HG03066 (cell line): Measurements from ENCODE around the gene PCYT1A.
A peak's percentile ranks its signal among the peaks of the same experiment; 100 is the strongest.

ENCODE experiments used
- ATAC-seq: cut with Tn5 transposase; IDR thresholded peaks from one replicate; pipeline ENCODE4 v1.9.1; 2021; ENCODE audit warnings: low read depth; ENCODE audit not compliant: unreplicated experiment

Gene PCYT1A

DNA sequence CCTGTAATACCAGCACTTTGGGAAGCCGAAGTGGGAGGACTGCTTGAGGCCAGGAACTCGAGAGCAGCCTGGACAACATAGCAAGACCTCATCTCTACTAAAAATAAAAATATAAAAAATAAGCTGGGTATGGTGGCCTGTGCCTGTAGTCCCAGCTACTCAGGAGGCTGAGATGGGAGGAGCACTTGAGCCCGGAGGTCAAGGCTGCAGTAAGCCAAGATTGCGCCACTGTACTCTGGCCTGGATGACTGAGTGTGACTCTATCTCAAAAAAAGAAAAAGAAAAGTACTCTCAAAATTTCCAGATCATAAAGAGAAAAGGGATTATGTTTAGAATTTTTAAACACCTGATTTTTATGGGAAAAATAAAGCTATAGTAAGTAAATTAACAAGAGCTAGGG lies 47.1 kb downstream of the PCYT1A start:
- ATAC-seq: no peak

DNA sequence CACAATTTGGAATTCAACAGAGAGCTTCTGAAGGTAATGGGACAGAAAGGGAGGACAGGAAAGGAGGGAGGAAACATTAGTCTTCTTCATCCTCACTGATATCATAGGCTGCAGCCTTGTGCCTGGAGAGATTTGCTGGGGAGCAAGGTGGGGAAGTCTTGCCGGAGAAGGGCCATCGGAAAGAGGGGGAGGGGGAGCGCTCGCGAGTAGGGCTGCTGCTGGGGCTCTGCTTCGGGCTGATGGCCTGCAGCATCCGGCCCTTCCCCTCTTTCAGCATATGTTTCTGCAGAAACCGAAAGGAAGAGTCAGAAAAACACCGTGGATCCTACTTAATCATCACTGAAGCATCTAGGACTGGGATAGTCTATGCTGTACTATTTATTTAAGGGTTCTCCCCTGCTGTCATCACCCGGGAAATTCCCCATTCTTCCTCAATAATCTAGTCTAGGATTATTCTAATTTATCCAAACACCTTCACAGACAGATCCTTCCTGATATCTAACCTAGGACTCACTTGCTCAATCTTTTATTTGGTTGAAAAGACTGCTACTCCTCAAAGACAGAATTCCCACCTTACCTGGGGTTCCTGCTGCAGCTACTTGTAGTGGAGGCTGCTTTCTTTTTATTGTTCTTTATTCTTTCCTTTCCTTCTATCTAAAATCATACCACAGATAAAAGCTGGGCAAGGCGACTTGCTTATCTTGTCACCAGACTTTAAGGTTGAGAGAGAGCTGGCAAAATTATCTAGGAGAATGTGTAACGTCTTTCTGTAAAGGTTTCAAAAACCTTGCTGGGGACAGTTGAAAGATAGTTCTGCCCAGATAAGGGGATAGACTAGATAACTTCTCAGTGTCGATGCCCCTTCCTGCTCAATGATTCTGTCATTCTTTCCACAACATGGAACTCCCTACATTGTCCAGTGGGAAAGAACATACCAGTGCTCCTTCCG lies 48.6 kb downstream of the PCYT1A start:
- ATAC-seq: no peak

DNA sequence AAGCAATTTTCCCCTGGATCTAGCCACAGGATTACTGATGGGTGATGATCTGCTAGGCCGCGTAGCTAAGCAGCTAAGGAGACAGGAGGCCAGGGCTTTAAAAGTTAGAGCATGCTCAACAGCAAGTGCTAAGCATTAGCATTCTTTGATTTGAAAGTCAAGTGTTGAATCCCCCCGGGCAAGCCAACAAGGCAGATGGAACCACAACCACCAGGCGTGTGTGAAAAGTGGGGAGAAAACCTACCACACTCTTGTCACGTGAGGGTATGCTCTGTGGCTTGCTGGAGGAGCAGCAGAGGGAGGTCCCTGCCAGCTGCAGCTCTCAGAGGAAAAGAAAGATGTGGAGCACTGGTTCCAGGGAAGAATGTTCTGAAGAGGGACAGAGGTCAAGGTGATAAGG lies 50.3 kb downstream of the PCYT1A start:
- no peak for ATAC-seq

DNA sequence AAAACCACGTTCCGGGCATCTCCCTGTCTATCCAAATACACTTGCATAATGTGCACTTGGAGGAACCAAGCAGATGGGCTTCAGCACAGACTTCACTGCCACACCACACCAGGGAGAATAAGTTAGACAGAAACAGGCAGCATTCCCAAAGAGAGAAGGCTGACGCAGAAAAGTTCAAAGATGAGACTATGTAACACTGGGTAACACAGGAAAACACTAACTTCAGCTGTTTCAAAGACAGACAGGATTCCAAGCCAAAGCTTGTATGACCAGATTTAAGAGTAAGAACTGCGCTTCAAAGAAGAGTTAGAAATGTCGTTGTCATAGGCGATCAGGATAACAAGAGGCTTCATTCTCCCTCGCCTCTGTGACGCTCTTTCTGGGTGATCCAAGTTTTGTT lies 51.3 kb downstream of the PCYT1A start:
- ATAC-seq: no peak

DNA sequence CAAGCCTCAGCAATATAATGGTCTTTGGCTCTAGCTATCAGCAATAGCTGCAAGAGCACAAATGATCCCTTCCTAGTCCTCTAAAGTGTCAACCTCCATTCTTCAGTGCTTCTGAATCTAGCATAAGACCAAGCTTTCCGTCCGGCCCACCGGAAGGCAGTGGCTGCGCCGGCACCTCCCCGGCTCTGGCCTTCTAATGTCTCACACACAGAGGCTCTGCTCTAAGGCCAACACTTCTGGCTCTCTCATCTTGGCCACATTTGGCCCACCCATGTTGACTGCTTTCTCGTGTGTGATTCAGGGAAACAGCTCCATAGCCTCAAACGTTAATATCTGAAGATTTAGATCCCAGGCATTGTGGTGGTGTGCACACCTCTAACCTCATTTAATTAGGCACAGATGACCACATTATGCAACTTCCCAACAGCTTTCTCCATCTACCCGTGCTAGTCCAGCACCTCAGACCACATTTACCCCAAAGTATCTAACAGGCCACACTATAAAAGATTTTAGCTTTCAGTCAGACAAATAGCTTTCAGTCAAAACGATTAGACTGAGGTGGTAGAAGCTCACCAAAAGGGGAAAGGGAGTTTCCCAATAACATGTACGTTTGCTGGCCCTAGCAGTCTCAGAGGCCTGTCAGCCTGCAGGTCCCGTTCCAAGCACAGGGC lies 51.9 kb downstream of the PCYT1A start:
- no peak for ATAC-seq

DNA sequence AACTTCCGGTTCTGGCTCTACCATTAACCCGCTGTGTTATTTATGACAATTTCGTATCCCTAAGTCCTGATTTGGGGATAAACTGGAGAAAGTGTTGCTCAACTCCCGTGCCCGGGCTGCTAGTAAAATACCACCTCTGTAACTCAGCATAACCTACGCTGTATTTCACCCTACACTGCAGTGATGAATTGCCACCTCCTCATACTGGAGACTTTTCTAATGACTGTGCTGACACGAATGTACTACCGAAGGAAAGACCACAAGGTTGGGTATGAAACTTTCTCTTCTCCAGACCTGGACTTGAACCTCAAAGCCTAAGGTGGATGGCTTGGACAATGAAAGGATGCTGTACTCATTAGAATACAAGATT lies 54.7 kb downstream of the PCYT1A start:
- no peak for ATAC-seq

DNA sequence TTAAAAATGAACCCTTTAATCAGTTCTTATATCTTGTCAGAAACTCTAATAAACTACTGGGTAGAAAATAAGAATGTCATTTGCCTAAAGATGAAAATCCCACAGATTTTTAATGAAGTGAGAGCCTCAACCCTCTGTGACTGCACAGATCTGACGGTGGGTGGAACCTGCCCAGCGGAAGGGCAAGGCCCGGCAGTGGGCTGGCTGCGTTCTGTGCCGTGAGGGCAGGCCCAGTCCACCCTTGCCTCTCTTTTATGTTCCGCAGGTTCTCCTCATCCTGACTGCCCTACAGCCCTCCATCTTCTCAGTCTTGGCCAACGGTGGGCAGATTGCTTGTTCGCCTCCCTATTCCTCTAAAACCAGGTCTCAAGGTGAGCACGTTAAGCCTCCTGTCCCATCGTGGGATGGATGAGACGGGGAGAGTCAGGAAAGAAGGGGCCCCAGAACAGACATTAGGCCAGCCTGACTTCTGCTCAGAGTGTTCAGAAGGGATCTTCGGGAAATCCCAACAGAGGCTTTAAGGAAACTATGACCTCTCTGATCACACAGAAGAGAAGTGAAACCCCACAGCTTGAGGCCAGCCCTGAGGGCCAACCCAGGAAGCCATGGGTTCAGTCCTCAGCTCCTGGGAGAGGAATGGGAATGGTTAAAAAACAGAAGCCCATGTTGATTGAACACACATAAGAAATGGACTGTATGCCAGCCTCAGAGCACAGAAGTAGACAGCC lies 55.2 kb downstream of the PCYT1A start:
- ATAC-seq: no peak

DNA sequence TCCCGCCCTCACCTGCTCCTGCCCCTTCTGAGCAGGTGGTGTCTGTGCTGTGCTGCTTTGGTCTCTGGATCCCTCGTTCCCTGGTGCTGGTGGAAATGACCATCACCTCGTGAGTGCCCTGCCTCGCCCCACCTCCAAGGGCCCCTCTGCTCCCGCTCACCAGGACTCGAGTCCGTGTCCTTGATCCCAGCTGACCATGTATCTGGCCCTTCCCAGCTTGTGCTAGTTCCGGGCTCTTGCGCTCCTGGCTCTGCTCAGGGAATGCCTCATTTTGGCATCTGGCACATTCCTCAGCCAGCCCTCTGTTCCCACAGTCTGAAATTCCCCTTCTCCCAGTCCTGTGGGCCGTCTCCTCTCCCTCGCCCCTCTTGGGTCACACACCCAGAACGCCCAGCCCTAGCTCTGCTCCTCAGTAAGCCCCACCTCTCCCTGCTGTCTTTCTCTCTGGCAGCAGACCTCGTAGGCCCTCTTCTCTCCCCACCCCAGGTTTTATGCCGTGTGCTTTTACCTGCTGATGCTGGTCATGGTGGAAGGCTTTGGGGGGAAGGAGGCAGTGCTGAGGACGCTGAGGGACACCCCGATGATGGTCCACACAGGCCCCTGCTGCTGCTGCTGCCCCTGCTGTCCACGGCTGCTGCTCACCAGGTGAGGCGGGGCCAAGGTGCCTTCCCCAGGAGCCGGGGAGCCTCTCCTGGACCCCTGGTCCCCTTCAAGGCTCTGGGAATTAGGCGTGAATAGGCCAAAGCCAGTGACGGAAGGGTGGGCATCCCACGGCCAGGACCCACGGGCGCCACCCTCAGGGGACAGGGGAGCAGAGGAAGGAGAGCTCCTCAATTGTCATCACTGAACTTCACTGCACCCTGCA lies 59.7 kb downstream of the PCYT1A start:
- no peak for ATAC-seq

DNA sequence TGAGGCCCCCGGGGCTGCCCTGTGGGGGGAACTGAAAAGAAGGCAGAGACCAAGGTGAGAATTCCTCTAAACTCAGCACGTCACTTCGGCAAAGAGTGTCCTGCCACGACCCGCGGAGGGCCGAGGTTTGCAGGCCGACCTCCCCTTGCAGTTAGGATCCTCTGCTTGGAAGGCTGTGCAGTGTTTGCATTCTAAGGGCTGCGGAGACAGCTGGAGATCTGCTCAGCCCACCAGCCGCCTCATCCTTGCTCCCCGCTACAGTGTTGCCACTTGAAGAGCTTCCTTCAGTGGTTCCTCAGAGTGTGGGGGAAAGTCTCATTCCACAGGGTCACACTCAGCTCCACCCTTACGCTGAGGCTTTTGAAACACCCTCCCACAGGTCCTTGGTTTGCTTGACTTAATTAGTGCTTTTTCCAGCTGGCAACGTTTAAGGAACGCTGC lies 60.4 kb downstream of the PCYT1A start:
- ATAC-seq: no peak

DNA sequence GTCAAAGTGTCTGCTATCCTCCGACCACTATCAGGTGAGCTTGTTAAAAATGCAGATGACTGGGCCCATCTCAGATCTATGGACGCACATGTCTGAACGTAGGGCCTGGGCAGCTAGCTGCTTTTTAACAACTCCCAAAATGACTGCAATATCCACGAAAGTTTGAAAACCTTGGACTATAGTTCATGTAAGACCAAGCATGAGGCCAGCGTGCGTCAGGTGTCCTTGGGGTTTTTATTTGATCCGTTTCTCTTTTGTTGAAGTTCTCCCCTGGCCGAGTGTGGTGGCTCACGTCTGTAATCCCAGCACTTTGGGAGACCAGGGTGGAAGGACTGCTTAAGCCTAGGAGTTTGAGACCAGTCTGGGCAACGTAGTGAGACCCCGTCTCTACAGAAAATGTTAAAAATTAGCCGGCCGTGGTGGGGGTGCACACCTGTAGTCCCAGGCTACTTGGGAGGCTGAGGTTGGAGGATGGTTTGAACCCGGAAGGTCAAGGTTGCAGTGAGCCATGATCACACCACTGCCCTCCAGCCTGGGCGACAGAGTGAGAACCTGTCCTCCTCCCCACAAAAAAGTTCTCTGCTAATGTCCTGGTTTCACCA lies 61.7 kb downstream of the PCYT1A start:
- no peak for ATAC-seq

DNA sequence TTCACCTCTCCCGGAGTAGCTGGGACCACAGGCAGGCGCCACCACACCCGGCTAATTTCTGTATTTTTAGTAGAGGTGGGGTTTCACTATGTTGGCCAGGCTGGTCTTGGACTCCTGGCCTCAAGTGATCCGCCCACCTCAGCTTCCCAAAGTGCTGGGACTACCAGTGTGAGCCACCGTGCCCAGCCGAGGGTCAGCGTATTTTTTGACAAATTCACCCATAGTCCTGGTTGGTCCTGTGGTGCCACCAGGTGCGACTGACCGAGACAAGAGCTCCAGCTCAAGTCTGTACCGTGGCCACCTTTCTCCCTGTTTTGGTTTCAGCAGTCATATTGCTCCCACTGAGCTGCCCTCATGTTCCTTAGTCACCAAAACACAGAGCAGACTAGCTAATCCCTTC lies 62.4 kb downstream of the PCYT1A start:
- no peak for ATAC-seq

DNA sequence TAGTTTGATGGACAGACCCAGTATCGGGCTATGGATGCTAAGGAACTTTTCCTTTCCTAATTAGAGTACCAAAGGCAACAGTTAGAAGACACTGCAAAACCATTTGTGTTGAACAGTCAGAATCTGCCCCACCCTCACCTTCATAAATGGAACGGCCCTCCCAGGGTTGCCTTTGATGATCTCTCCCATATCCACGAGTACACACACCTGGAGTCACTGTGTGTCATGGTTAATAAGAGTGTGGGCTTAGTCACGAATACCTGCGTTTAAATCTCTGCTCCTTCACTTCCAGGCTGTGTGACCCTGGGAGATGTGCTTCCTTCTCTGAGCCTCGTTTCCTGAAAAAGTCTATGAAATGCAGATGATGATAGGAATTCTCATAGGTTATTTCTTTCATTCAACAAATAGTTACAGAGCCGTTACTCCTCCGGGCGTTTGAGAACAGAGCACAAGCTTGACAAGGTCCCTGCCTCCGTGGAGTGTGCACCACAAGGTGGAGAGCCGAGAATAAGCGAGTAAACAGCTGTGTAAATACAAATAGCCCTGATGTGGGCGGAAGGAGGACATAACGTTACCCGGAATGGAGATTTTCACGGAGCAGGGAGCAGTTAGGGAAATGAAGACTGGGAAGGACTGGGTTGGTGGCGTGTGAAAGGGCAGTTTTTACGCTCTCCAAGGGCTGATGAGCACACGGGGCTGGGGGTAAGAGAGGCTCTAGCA lies 64.5 kb downstream of the PCYT1A start:
- ATAC-seq: no peak

DNA sequence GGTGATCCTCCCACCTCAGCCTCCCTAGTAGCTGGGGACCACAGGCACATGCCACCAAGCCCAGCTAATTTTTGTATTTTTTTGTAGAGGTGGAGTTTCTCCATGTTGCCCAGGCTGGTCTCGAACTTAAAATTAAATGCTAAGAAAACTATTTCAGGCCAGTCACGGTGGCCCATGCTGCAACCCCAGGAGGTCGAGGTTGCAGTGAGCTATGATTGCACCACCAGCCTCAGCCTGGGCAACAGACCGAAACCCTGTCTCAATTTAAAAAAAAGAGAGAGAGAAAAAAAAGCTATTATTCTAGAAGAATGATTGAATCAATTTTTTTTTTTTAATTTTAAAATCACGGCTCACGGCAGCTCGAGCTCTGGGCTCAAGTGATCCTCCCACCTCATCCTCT lies 66.5 kb downstream of the PCYT1A start:
- no peak for ATAC-seq

DNA sequence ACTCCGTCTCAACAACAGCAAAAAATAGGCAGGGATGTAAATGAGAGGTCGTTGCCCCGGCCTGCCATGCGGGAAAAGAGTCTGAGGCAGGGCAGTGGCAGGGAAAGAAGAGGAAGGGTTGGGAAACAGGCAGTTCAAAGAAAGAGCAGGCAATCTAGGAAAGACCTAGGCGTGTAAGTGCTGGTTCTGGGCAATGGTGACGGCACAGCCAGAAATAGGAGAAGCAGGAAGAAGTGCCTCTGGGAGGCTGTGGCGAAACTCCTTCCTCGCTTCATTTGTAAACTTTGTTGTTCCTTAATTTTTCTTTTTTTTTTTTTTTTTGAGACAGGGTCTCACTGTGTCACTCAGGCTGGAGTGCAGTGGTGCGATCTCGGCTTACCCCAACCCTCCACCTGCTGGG lies 66.9 kb downstream of the PCYT1A start:
- ATAC-seq: no peak

DNA sequence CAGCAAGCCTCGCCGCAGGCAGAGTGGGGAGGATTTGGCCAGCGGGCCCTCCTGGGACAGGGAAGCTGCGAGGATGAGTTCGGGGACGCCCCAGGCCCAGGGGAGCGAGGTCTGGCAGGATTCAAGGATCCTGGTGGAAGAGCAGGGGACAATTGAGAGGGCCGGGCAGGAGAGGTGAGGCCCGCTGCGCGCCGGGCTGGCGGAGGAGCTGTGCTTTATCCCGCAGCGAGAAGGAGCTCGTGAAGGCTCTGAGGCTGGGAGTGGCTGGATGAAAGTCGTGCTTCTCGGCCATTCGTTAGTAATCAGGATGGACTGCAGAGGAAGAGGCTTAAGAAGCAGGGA lies 67.6 kb downstream of the PCYT1A start:
- ATAC-seq: no peak

DNA sequence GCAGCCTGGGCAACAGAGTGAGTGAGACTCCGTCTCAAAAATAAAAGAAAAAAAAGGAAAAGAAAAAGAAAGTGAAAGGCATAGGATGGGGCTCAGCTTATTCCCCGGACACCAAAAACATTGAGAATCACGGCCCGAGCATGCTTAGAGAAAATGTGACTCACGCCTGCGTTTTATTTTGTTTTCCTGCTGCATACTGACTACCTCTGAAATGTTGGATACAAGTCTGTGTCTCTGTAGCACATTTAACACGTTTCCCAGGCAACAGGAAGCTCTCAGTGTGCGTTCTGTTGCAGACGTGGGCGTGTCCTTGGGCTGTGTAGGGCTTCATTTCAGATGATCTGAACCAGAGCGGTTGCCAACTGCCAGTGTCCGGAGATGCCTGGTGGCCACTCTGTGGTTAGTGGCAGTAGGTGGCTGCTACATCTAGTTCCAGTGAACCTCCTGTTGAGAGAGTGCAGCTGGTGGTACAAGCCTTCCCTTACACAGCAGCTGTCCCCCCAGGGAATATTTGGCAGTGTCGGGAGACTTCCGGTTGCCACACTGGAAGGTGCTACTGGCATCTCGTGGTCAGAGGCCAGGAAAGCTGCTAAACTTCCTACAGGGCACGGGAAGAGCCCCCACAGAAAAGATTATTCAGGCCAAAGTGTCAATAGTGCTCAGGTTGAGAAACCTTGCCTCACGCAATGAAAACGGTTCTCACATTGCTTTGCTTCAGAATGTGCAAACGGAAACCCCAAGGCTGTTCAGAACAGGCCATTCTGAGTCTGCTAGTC lies 68.1 kb downstream of the PCYT1A start:
- peak; percentile 82 for ATAC-seq

DNA sequence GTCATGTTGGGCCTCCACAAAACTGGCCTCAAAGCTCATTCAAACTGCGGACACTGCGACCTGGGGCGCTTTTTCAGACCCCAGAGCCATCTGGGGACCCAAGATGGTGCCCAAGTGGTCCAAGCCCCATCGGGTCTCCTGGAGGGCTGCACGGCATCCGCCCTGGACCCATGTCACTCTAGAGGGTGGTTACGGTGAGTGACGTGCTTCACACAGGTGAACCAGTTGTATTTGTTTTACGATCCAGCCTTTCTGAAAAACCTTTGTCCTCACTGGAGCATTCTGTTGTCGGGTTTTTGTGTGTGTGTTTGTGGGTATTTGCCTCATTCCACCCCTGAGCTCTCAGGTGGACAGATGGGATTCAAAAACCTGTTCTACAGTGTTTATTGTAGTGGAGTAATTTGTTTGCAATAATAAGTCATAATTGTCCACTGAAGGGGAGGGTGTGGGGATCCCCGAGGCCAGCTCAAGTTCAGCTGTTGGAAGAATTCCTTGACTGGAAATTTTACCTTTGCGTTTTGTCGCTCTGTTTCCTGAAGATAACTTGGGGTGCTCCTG lies 69.3 kb downstream of the PCYT1A start:
- no peak for ATAC-seq
